GM18508 (cell line): ENCODE data around the gene DNAI1.
A peak's percentile ranks its signal among the peaks of the same experiment; 100 is the strongest.

ENCODE experiments used
- ATAC-seq: cut with Tn5 transposase; IDR thresholded peaks from one replicate; pipeline ENCODE4 v1.9.1; 2021; ENCODE audit warnings: moderate number of reproducible peaks; ENCODE audit not compliant: insufficient read depth, unreplicated experiment

DNAI1 gene

DNA sequence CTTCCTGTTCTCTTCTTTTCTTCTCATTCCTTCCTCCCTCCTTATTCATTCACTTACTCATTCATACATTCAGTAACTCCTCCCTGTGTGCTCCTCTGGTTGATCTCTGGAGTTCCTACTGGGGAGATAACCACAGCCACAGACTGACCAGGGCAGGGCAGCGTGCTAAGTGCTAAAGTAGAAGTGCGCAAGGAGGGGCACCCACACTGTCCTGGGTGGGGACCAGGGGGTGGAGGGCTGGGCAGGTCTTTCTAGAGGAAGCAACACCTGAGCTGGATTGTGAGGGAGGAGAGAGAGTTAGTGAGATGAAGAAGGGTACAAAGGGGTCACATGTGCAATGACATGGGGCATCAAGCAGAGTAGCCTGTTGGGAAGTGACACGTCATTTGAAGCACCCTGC is 50.3 kb downstream of the DNAI1 start:
- no peak for ATAC-seq

DNA sequence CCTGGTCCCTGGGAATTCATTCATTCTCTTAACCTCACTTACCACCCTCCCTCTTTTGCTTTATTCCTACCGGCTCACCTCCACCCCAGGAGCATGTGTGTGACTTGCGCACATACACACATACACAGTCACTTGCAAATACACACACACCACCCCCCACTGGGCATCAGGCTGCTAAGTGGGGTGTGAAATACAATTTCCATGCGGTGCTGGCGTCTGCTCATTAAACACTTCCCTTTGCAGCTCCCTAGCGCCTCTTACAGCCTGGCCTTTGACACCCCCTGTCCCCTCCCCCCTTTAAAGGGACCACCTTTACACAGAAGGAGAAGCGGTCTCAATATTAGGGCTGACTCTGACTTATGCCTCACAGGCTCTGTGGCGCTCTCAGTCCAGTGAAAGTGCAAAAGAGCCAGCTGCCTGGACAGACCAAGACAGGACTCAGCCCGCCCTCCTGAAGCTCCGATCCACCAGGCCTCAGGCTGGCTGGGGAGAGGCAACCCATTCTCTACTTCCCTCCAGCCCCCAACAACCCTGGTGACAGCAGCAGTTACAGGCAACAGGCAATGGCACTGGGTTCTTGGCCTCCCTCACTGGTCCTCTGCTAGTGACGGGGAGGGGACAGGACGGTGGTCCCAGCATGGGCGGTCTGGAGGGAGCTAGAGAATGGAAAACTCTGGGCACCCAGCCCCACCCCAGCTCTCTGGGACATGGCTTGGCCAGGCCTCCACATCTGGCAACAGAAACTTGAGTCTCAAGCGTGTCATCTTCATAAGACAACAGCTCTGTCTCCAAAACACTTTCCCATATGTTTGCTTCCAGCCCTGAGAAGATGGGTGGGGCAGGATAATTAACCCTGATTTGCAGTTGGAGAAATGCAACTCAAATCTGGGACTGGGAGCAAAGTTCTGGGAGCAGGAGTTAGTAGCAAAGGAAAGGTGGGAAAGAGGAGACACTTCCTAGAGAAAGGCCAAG is 52.2 kb downstream of the DNAI1 start:
- no peak for ATAC-seq

DNA sequence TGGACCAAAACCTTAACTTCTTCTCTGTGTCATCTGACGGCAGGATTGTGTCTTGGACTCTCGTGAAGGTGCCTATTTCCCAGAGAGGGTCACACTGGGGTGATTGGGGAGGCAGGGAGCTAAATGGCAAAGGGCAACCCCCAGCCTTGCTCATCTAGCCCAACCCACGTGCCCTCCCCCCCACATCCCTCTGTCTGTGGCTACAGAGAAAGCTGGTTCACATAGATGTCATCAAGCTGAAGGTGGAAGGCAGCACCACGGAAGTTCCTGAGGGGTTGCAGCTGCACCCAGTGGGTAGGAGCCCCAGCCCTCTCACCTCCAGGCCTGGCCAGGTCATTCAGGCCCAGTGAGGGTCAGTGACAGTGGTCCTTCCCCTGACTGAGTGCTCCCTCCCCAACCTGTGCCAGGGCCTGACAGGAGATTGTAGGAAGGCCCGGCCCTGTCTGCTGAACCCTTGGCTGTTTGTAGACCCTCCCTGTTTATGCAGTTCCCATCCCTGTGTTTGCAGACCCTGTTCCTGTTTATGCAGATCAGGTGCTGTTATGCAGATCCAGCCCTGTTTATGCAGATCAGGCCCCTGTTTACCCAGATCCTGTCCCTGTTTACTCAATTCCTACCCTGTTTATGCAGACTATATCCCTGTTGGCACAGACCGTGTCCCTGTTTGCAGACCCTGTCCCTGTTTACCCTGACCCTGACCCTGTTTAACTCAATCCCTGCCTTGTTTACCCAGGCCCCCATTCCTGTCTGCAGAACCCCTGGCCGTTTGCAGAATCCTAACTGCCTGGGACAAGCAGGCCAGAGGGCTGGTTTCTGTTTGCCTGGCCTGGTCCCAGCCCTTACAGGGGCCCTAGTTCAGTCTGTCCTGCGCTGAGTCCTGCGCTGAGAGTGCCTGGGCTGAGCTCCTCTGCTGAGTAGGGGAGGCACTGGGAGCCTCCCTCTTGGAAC is 53.8 kb downstream of the DNAI1 start:
- ATAC-seq: no peak

DNA sequence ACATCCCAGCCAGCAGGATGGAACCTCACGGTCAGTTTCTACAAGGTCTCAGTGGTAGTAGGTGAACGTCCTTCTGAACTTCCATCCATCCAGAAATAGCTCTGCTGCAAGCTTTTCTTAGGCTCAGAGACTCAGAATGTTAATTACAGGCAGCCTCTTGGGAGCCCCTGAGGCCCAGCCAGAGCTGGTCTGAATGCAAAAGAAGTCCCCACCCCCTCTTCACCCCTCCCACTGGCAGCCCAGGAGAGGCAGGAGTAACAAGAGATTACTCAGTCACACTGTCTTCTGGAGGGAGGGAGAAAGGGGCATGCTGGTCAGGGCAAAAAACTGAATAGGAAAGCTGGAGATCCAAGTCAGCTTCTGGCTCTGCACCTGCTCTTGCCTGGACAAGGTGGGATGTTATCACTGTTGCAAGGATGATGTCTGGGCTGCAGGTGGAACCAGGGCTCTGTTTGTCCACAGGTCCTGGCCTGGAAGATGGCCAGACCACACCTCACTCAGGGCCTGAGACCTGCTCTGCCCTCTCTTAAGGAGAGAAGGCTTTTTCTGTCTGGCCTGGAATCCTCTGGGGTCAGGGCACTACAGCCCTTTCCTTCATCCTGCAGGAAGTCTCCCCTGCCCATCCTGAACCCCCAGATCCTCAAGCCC is 55.1 kb downstream of the DNAI1 start:
- no peak for ATAC-seq

DNA sequence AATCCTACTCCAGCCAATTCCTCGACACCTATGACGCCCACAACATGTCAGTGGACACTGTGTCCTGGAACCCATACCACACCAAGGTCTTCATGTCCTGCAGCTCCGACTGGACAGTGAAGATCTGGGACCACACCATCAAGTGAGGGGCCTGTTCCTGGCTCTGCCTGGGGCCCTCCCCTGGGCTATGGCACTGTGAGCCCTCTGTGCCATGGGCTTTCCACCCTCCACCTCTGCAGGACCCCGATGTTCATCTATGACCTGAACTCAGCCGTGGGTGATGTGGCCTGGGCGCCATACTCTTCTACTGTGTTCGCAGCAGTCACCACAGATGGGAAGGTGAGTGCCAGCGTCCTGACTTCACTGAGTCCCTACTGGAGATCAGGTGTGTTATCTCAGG is 55.8 kb downstream of the DNAI1 start:
- no peak for ATAC-seq

DNA sequence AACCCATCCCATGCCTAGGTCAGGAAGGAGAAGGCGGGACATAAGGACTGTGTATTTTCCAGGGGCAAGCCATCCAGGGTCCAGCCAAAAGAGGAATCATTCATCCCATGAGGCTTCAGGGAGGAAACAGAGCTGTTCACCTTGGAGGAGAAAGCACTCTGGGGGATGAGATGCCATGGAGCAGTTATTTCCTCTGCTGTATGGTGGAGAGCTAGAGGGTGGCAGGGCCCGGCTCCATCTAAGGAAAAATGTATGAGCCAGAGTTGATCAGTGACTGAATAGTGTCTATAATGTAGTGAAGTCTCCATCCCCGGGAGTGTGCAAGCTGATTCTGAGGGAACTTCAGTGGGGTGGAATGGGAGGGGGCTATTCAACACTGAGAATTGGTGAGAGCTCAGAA is 56.2 kb downstream of the DNAI1 start:
- no peak for ATAC-seq

DNA sequence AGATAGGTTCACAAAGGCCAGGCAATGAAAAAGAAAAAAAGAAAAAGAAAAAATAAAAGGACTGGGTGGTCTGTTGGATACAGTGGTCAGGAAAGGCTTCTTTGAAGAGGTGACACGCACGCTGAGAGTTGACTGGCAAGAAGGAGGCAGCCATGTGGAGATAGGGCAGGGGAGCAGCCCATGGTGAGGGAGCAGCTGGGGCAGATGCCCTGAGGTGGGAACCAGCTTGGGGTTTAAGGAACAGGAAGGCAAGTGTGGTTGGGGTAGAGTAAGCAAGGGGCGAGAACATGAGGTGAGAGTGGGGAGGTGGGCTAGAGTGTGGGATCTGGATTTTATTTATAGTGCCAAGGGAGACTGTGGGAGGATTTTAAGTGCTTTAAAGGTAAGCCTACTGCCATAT is 57.4 kb downstream of the DNAI1 start:
- ATAC-seq: no peak

DNA sequence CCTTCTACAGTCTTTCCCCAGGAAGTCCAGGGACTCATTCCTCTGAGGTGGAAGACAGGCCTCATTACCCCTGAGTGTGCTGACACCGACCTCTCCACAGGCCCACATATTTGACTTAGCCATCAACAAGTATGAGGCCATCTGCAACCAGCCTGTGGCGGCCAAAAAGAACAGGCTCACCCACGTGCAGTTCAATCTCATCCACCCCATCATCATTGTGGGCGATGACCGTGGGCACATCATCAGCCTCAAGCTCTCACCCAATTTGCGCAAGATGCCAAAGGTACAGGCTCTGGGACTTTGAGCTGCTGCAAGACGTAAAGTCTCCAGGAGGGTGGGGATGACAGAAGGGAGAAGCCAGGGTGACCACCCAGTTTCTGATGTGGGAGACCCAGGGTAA is 58.6 kb downstream of the DNAI1 start:
- ATAC-seq: no peak

DNA sequence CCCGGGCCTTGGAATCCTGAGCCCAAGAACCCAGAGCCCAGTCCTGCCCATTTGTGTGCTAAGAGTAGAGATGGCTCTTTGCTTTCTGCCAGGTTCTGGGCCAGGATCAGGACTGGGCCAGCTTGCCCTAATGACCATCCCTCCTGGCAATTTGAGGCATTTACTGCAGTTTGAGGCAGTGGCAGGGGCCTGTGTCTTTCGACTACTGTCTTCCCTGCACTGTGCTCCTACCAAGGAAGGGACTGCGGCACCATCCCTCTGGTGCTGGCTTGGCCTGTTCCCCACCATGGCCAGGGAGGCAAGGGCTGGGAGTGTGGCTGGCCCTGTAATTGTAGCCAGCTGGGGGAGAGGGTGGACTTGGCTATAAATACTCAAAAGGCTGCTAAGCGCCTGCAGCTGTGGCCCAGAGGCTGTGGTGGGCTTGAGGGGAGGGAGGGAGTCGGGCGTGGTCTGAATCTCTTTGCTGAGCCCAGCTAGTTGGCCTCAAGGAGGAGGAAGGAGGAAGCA is 59.6 kb downstream of the DNAI1 start:
- ATAC-seq: no peak

DNA sequence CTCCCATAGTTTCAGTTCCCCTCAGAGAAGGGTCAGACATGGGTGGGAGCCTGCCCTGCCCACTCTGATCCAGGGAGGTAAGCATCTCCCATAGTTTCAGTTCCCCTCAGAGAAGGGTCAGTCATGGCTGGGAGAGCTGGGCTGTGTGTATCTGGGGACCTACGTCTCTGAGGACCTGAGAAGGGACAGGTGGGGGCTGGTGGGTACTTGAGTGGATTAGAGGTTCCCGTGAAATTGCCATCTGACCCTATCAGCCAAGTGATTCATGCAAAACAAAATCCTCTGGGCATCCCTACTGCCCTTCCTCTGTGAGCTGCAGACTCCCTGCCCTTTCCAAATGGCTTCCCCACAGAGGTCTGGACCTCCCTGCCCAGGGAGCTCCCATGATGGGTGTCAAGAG is 60.3 kb downstream of the DNAI1 start:
- no peak for ATAC-seq

DNA sequence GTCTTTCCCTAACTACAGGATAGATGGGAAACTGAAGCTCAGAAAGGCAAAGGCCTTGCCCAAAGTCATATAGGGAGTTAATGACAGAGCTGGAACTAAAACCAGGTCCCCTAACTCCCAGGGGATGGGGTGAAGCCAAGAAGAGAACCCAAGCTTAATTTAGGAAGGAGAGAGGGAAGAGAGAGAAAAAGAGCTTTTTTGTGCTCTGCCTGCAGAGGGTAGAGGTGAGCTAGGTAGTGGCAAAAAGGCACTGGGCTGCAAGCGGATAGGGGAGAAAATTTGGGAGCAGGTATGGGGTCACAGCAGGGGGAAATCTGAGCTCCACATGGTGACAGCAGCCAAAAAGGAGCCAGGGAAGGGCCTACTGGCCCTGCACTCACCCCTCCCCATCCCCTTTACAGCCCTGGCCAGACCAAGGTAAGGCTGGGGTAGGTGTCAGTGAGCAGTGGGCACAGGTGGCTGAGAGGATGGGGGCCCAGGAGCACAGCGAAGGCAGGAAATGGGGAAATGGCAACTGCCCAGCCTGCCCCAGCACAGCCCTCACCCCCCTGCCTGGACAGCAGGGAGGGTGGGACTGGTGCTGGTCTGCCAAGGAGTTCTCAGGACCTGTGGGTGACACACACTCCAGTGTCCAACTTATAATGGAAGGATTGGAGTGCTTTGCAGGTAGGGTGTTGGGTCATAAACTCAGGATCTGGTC is 60.9 kb downstream of the DNAI1 start:
- ATAC-seq: no peak

DNA sequence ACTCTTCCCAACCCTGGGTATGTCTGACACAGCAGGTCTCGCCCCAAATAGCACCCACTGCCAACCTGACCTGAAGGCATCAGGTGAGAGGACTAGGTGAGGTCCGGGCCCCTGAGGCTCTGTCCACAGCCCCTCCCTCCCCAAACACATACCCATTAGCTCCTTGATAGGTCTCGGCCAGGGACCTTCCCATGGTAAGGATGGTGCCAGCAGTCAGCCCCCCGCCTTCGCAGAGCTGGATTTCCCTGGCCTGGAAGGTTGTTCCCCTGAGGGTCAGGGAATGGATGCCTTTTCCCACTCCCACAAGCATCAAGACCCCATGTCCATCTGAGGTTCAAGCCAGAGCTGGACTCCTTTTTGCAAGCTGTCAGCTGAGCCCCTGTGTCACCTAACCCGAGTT is 61.5 kb downstream of the DNAI1 start:
- ATAC-seq: no peak

DNA sequence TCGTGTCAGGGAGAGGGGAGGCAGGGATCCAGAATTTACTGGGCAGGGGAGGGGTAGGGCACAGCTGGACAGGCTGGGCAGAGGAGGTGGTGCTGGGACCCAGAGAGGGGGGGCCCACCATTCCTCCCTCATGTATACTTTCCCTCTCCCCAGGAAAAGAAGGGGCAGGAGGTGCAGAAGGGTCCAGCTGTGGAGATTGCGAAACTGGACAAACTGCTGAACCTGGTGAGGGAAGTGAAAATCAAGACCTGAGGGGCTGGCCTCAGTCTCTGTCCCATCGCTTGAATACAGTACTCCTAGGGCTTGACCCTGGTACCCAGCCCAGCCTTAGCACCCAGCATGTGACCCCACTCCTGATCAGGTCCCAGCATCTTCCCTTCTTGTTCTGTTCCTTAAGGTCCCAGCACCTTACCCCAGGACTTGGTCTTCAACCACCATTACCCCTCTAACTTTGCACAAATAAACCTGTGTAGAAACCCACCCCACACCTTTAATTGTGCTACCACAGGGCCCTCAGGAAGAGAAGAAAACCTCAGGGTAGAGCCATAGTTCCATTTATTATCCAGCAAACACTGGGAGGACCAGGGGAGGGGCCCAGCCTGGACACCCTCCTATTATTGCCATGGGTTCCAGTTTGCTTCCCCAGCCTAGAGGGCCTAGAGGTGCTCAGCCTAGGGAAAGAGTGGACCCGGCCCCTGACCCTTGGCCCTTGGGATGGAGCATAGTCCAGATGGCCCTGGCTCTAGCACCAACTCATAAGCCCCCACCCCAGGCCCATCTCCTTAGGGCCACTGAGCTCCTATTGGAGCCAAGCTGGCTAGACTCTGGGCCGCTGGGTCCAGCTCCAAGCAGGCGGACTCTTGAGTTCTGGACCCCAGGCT is 62.1 kb downstream of the DNAI1 start:
- ATAC-seq: no peak

DNA sequence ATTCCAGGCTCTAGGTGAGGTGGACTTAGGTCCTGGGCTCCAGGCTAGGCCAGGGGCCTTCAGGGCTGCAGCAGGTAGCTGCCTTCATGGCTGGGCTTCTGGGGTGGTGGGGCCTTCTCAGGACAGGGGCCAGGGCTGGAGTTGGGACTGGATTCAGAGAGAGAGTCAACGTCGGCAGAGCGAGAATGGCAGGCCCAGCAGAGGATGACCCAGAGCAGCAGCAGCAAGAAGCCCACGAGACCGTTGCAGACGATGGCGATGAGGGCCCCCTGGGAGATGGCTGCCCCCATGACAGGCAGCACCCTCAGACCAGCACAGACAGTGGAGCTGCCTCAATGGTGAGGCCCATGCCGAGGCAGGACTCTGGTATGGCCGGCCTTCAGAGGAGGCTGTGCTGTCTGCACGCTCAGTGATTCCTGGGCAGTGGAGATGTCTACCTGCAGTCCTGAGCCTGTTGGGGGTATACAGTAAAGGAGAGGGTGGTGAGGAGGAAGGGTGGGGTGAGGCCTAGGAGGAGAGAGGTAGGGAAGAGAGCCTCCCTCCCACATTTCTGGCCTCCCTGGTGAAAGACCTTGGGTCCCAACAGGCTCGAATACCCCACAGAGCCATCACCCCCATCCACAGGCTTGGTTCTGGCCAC is 62.9 kb downstream of the DNAI1 start:
- no peak for ATAC-seq

DNA sequence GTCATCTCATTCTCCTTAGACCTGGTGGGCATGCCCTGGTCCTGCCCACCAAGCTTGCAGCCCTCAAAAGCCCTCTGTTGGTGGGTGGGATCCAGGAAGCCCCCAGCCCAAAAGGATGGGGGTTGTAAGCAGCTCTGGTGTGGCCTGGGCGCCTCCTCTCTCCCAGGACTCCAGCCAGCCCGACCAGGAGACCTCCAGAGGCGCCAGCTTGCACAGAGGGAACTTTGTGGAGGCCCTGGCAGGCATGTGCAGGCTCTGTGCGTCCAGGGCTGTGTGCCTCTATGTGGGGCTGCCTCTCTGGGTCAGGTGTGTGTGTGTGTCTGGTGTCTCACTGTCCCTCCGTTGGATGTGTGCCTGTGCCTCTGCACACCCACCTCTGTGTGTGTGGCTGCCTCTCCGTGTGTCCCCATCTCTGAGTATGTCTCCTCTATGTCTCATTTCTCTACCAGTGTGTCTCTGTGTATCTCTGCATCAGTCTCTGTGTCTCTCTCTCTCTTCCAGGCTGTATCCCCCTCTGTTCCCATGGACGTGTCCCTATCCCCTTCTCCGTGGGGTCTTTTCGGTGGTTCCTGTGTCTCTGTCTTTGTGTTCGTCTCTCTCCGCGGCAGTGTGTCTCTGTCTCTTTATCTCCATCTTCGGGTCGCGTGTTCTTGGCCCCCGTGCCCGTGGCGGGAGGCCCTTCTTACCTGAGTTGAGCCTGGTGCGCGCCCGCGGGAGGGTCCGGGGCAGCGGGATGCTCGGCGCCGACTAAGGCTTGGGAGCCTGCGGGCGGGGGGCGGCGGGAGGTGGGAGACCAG is 63.7 kb downstream of the DNAI1 start:
- no peak for ATAC-seq

DNA sequence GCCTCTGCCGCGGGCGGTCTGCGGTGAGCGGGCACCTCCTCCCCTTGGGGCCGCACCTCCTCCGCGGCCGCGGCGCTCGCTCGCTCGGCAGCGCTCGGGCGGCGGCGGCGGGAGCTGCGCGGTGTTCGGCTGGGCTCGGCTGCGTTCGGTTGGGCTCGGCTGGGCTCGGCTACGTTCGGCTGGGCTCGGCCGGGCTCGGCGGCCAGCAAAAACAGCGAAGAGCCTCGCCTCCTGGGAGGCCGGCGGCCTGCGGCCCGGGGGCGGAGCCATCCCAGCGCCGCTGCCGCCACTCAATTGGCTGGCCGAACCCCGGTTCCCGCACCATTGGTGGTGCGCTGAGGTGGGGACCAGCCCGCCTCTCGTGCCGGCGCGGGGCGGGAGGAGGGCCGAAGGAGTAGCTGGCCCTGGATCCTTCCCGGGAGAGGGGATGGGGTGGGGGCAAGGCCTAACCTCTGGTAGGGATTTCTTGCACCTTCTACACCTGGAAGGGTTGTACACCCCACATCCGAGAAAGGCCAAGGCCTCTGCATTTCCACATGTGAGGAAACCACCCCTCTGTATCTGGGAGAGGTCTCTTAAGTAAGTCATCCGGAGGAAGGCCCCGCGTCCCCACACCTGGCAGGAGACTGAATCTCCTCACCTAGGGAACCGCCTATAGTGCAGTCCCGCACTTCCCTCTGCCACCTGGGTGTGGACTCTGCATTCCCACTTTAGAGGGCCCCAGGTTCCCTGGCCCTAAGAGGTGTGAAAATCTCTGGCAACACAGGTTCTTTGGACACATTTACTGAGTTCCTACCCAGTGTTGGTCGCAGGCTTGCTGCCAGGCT is 64.6 kb downstream of the DNAI1 start, which contains the start of gene ENHO:
Gene ENHO (minus strand): TSS at position 20 of the 827 bp plus-strand sequence. CDS start 1,295 bp downstream, outside the sequence.
- peak; percentile 58 for ATAC-seq

DNA sequence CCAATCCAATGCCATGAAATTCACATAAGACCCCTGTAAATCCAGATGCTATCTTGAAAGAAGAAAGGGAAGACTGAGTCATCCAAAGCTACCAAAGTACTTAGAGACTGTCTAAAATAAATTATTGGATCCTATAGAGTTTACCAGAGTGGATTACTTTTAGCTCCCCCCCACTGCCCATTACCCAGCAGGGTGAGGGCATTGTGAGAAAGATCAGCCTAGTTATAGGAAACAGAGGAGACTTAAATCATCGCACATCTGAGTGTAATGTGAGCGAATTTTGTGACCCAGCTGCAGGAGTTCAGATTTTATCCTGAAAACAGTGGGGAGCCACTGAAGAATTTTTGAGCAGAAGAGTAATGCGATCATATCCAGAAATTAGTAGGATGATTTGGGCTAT is 65.7 kb downstream of the DNAI1 start:
- no peak for ATAC-seq
